Measurements from ENCODE around the gene COPB1. TPM values are rescaled to one million over a fixed set of nuclear protein-coding genes. Genes with fewer than 3 reads are reported as not detected.
"Not testable (repeated sequence)": the region's sequence is repeated elsewhere in the genome, so short reads cannot be mapped to it uniquely, and the experiment has no call there.

The COPB1 gene
- total RNA-seq, 1 experiment from 2014 or later: 120 TPM

DNA sequence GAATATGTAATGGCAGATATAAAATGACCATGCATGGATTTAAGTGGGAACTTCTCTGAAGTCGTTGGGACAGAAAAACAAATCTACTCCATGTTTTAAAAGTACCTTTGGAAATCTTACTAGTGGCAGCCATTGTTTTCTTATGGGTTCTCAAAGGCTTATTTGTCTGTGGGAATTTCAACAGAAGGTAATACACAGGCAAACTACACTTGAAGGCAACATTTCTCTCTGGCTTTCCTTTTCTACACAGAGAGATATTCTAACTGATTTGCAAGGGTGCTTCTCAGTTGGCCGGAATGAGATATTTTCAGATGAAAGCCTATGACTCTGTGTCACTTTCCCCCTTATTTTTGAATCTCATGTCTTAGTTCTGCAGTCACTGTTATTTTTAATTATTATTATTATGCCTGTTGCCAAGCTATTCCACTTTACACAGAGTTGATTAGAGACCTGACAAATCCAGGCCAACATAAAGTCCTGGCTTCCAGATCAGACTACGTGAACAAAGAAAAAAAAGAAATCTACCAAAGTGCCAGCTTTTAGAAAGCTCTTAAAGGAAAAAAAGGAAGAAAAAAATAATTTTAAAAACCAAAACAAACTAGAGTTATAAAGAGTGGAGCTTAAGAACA, 39.4 kb upstream of the COPB1 start:
- DNase-seq: no peak
- no peaks in the 10 kb centered on the region for H3K9me3 ChIP-seq (ENCODE audit: low read length)
- H3K36me3 ChIP-seq (ENCODE audit: insufficient read depth, low read length): no peaks in the 10 kb centered on the region
- H3K4me3 ChIP-seq (ENCODE audit: low read length): no peak overlapping the region
- no peaks in the 10 kb centered on the region for H3K27me3 ChIP-seq (ENCODE audit: low read length)
- H3K79me2 ChIP-seq (ENCODE audit: low read length): no peaks in the 10 kb centered on the region
- H3K9ac ChIP-seq (ENCODE audit: low read length): no peak overlapping the region
- no peaks in the 10 kb centered on the region for H3K4me1 ChIP-seq (ENCODE audit: low read length)
- no peak overlapping the region for H2AFZ ChIP-seq (ENCODE audit: low read length)
- no peak overlapping the region for H3K27ac ChIP-seq (ENCODE audit: low read length)
- H3K4me2 ChIP-seq (ENCODE audit: low read depth, low read length, poor library complexity, severe bottlenecking): no peak overlapping the region
- no peaks in the 10 kb centered on the region for H4K20me1 ChIP-seq (ENCODE audit: insufficient read depth, low read depth, low read length)
- no peaks in the 10 kb centered on the region for H3K9me2 ChIP-seq (replicated peaks; ENCODE audit: insufficient read depth, low read length)

DNA sequence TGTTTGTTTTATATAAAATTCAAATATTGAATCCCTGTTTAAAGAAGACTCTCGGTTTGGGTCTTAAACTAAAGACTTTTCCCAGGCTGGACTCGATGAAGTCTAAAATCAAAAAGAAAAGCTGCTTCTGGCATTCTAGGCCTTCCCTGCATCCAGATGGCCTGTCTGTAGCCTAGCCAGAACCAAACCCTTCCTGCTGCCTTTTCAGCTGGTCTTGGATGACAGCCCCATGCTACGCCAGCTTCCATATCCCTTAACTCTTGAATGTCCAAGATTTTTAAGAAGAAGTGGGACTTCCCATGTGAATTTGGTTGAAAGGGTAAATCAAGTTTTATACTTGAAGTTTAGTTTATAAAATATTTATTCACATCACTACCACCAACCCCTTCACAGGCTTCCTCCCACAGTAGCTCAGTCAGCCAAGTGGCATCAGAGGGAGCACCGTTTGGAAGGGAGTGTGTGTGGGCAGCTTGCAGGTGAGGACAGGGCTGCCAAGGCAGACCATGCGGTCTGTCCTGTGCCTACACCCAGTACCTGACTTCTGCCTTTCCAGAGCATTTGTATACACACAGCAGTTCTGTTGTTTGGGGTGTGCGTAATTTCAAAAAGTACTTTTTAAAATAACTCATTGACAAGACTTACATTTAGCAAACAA, 38.8 kb upstream of the COPB1 start:
- Histone ChIP-seq H3K4me1 (ENCODE audit: low read length) (no peaks in the 10 kb centered on the region), H3K9me3 (ENCODE audit: low read length) (no peaks in the 10 kb centered on the region), H3K36me3 (ENCODE audit: insufficient read depth, low read length) (no peaks in the 10 kb centered on the region), H3K4me3 (ENCODE audit: low read length) (no peak overlapping the region), H3K79me2 (ENCODE audit: low read length) (no peaks in the 10 kb centered on the region), H4K20me1 (ENCODE audit: insufficient read depth, low read depth, low read length) (no peaks in the 10 kb centered on the region), H3K27ac (ENCODE audit: low read length) (no peak overlapping the region), H3K9me2 (replicated peaks; ENCODE audit: insufficient read depth, low read length) (no peaks in the 10 kb centered on the region), H3K27me3 (ENCODE audit: low read length) (no peaks in the 10 kb centered on the region), H2AFZ (ENCODE audit: low read length) (no peak overlapping the region), H3K9ac (ENCODE audit: low read length) (no peak overlapping the region), H3K4me2 (ENCODE audit: low read depth, low read length, poor library complexity, severe bottlenecking) (no peak overlapping the region)
- no peak for DNase-seq

DNA sequence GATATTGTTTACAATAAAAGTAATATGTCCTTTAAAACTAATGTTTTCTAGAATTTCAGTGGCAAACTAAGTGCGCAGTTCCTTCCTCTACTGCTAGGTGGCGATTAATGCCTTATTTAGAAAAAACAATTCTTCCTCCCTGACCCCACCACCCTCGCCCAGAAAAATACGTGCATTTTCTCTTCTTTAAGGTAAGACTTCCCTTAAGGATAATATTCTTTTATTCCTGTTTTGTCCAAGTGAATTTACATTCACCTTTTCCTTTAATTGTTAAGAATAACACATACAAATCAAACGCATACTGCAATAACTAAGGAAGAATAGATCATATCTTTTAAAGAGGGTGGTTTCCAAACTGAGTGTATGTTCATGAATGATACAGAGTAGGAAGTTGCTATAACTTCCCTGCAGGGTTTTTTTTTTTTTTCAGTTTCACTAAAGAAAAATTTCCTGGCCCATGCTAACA, 37.6 kb upstream of the COPB1 start:
- H4K20me1 ChIP-seq (ENCODE audit: insufficient read depth, low read depth, low read length): no peaks in the 10 kb centered on the region
- no peak overlapping the region for H3K9ac ChIP-seq (ENCODE audit: low read length)
- H3K9me3 ChIP-seq (ENCODE audit: low read length): no peaks in the 10 kb centered on the region
- H3K27ac ChIP-seq (ENCODE audit: low read length): no peak overlapping the region
- no peaks in the 10 kb centered on the region for H3K9me2 ChIP-seq (replicated peaks; ENCODE audit: insufficient read depth, low read length)
- H2AFZ ChIP-seq (ENCODE audit: low read length): no peak overlapping the region; the same call in 1 of the 2 replicates
- no peak overlapping the region for H3K4me3 ChIP-seq (ENCODE audit: low read length)
- no peaks in the 10 kb centered on the region for H3K4me1 ChIP-seq (ENCODE audit: low read length)
- H3K79me2 ChIP-seq (ENCODE audit: low read length): no peaks in the 10 kb centered on the region
- H3K36me3 ChIP-seq (ENCODE audit: insufficient read depth, low read length): no peaks in the 10 kb centered on the region
- H3K27me3 ChIP-seq (ENCODE audit: low read length): no peaks in the 10 kb centered on the region
- H3K4me2 ChIP-seq (ENCODE audit: low read depth, low read length, poor library complexity, severe bottlenecking): no peak overlapping the region
- DNase-seq: peak; percentile 57

DNA sequence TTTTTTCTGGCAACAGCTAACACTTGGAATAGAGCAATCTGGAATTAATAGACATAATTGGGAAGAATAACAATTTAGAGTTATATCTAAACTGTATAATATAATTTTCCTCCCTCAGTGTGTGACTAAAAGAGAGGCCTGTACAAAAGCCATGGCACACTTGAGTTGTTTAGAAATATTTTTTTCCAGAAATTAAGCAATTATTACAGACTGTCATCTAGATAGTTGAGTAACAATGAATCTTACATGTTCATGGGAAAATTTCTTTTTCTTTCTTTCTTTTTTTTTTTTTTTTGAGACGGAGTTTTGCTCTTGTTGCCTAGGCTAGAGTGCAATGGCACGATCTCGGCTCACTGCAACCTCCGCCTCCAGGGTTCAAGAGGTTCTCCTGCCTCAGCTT, 35.6 kb upstream of the COPB1 start:
- H3K9me3 ChIP-seq (ENCODE audit: low read length); H3K79me2 ChIP-seq (ENCODE audit: low read length); H3K27ac ChIP-seq (ENCODE audit: low read length); H3K4me1 ChIP-seq (ENCODE audit: low read length); H2AFZ ChIP-seq (ENCODE audit: low read length); H4K20me1 ChIP-seq (ENCODE audit: insufficient read depth, low read depth, low read length); DNase-seq; H3K4me2 ChIP-seq (ENCODE audit: low read depth, low read length, poor library complexity, severe bottlenecking); H3K27me3 ChIP-seq (ENCODE audit: low read length); H3K36me3 ChIP-seq (ENCODE audit: insufficient read depth, low read length); H3K4me3 ChIP-seq (ENCODE audit: low read length); H3K9ac ChIP-seq (ENCODE audit: low read length); H3K9me2 ChIP-seq (replicated peaks; ENCODE audit: insufficient read depth, low read length): not testable (repeated sequence)

DNA sequence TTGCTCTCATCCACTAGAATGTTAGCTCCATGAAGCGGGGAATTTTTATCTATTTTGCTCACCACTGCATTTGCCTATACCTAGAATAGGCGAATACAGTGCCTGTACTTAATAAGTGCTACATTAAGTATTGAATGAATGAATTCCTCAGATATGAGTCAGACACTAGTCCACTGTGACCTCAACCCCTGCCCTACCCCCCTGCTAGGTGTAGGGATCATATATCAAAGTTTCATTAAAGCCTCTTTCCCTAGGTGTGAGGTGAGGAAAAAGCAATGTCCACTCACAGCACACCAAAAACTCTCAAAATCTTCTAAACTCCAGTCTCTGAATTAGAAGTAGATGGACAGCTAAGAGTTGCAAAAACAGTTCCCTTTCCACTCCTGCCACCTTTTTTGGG, 30.3 kb upstream of the COPB1 start:
- H3K27ac ChIP-seq (ENCODE audit: low read length): no peak overlapping the region
- no peaks in the 10 kb centered on the region for H3K36me3 ChIP-seq (ENCODE audit: insufficient read depth, low read length)
- no peak for DNase-seq
- no peak overlapping the region for H2AFZ ChIP-seq (ENCODE audit: low read length)
- no peaks in the 10 kb centered on the region for H3K9me2 ChIP-seq (replicated peaks; ENCODE audit: insufficient read depth, low read length)
- no peak overlapping the region for H3K9ac ChIP-seq (ENCODE audit: low read length)
- H3K9me3 ChIP-seq (ENCODE audit: low read length): no peaks in the 10 kb centered on the region
- no peaks in the 10 kb centered on the region for H3K27me3 ChIP-seq (ENCODE audit: low read length)
- H4K20me1 ChIP-seq (ENCODE audit: insufficient read depth, low read depth, low read length): no peaks in the 10 kb centered on the region
- no peak overlapping the region for H3K4me3 ChIP-seq (ENCODE audit: low read length)
- H3K4me1 ChIP-seq (ENCODE audit: low read length): no peaks in the 10 kb centered on the region
- H3K4me2 ChIP-seq (ENCODE audit: low read depth, low read length, poor library complexity, severe bottlenecking): no peak overlapping the region
- no peaks in the 10 kb centered on the region for H3K79me2 ChIP-seq (ENCODE audit: low read length)

DNA sequence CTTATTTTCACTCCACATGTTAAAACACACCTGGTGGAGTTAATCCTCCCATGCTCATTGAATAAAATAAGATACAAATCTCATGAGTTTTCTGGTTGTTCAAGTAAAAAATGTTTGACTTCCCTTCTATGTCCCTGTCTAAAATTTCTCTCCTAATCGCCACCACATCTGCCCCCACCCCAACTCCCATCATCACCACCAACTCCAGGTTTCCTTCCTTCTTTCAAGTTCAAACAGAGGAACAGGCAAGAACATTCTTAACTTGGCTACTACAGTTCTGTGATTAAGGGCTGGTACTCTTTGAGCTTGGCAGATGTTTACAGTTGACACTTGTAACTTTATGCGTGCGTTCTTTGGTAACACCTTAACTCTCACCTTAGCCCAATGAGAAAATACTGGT, 29.7 kb upstream of the COPB1 start:
- no peaks in the 10 kb centered on the region for H3K9me3 ChIP-seq (ENCODE audit: low read length)
- DNase-seq: no peak
- H2AFZ ChIP-seq (ENCODE audit: low read length): no peak overlapping the region
- no peaks in the 10 kb centered on the region for H3K79me2 ChIP-seq (ENCODE audit: low read length)
- H3K4me3 ChIP-seq (ENCODE audit: low read length): no peak overlapping the region
- H3K9ac ChIP-seq (ENCODE audit: low read length): no peak overlapping the region
- no peaks in the 10 kb centered on the region for H3K4me1 ChIP-seq (ENCODE audit: low read length)
- no peaks in the 10 kb centered on the region for H3K9me2 ChIP-seq (replicated peaks; ENCODE audit: insufficient read depth, low read length)
- no peaks in the 10 kb centered on the region for H3K36me3 ChIP-seq (ENCODE audit: insufficient read depth, low read length)
- H3K4me2 ChIP-seq (ENCODE audit: low read depth, low read length, poor library complexity, severe bottlenecking): no peak overlapping the region
- no peaks in the 10 kb centered on the region for H4K20me1 ChIP-seq (ENCODE audit: insufficient read depth, low read depth, low read length)
- no peaks in the 10 kb centered on the region for H3K27me3 ChIP-seq (ENCODE audit: low read length)
- H3K27ac ChIP-seq (ENCODE audit: low read length): no peak overlapping the region

DNA sequence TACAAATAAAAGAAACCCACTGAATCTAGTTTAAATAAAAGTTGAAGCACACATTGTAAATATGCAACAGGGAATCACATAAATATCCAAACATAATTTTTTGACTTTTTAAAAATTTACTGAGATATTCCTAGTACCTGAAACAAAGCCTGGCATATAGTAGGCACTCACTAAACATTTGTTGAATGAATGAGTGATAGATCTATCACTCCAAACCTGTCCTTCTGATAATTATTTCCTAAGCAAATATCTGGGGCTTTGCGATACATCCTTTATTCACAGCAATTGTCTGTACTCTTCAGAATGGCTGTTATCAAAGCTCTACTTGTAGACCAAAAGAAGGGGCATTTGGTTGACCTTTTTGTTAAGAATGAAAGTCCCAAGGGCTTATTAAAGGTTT, 23.2 kb upstream of the COPB1 start:
- Histone ChIP-seq H2AFZ (ENCODE audit: low read length) (no peak overlapping the region), H3K9ac (ENCODE audit: low read length) (no peak overlapping the region), H3K36me3 (ENCODE audit: insufficient read depth, low read length) (peaks cover under 1% of the 10 kb centered on the region; the same call in 1 of the 2 replicates), H3K4me3 (ENCODE audit: low read length) (no peak overlapping the region), H3K9me3 (ENCODE audit: low read length) (no peaks in the 10 kb centered on the region), H4K20me1 (ENCODE audit: insufficient read depth, low read depth, low read length) (peaks cover 12% of the 10 kb centered on the region; the same call in 1 of the 2 replicates), H3K4me2 (ENCODE audit: low read depth, low read length, poor library complexity, severe bottlenecking) (no peak overlapping the region), H3K27ac (ENCODE audit: low read length) (no peak overlapping the region), H3K4me1 (ENCODE audit: low read length) (peaks cover 19% of the 10 kb centered on the region), H3K79me2 (ENCODE audit: low read length) (peaks cover 24% of the 10 kb centered on the region), H3K9me2 (replicated peaks; ENCODE audit: insufficient read depth, low read length) (no peaks in the 10 kb centered on the region), H3K27me3 (ENCODE audit: low read length) (no peaks in the 10 kb centered on the region)
- DNase-seq: no peak

DNA sequence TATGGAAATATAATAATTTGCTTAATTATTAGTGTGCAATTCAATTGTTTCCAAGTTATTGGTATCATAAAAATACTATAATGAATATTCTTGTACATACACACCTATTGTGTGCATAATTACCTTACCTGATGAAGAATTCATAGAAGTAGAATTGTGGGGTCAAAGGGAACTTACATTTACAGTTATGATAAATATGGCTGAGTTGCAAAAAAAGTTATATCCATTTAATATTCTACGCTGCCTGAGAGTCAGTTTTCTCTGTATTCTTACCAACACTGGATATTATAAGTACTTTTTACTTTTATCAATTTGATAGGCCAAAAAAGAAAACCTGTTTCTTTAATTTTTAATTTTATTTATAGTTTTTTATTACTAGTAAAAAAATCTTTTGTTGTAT, 22.6 kb upstream of the COPB1 start:
- peaks cover 6% of the 10 kb centered on the region; the same call in 1 of the 2 replicates for H3K36me3 ChIP-seq (ENCODE audit: insufficient read depth, low read length)
- no peak overlapping the region for H3K4me3 ChIP-seq (ENCODE audit: low read length)
- peaks cover 12% of the 10 kb centered on the region; the same call in 1 of the 2 replicates for H4K20me1 ChIP-seq (ENCODE audit: insufficient read depth, low read depth, low read length)
- no peak overlapping the region for H3K4me2 ChIP-seq (ENCODE audit: low read depth, low read length, poor library complexity, severe bottlenecking)
- H2AFZ ChIP-seq (ENCODE audit: low read length): no peak overlapping the region
- H3K27me3 ChIP-seq (ENCODE audit: low read length): no peaks in the 10 kb centered on the region
- H3K9me2 ChIP-seq (replicated peaks; ENCODE audit: insufficient read depth, low read length): no peaks in the 10 kb centered on the region
- H3K79me2 ChIP-seq (ENCODE audit: low read length): peaks cover 30% of the 10 kb centered on the region
- no peak overlapping the region for H3K9ac ChIP-seq (ENCODE audit: low read length)
- peaks cover 19% of the 10 kb centered on the region for H3K4me1 ChIP-seq (ENCODE audit: low read length)
- no peaks in the 10 kb centered on the region for H3K9me3 ChIP-seq (ENCODE audit: low read length)
- H3K27ac ChIP-seq (ENCODE audit: low read length): no peak overlapping the region
- DNase-seq: no peak

Data from Karpas-422 (cell line).